CD4-positive, alpha-beta T cell treated with Interleukin-17A for 4 hours (primary cell): ENCODE data around the gene EMC8.
A peak's percentile ranks its signal among the peaks of the same experiment; 100 is the strongest.
"Not testable (repeated sequence)": the region's sequence is repeated elsewhere in the genome, so short reads cannot be mapped to it uniquely, and the experiment has no call there.

Source experiments
- DNase-seq: peaks from one replicate; pipeline ENCODE4 v3.0.0-alpha.2; 2020; ENCODE audit warnings: mixed read lengths

EMC8 gene

DNA sequence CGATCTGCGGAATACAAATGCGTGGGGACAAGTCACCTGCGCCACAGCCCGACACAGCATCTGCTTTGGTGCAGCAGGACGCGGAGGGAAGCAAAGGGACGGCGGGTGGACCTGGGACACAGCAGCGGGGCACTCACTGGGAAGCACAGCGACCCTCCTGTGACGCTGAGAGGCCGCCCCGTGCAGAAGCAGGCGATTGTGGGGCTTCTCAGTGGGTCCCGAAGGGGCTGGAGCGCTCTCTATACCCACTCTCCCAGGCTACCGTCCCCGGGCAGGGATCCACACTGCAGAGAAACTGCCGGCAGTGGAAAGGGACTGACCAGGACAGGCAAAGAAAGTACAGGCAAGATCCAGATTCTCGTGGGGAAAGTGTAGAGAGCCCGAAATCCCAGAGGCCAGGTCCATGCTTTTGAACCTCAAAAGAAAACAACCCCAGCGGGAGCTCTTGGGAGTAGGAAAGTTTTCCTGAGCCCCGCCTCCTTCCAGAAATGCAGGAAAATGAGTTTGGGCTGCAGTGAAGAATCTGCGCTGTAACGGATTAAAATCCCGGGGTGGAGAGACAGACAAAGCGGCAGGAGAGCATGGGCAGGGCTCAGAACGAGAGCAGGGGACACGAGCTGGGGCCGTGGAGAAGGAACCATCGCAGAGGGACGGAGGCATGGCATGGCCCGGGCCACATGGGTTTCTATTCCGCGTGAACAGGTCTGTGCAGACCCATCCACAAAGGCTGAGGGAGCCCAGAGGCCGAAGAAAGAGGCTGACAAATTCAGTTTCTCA, 12.9 kb upstream of the EMC8 start:
- DNase-seq = no peak

- no peak for DNase-seq
Observed at GRCh38 chr16:85810742-85811115, 11.4 kb upstream of the EMC8 start.

DNA sequence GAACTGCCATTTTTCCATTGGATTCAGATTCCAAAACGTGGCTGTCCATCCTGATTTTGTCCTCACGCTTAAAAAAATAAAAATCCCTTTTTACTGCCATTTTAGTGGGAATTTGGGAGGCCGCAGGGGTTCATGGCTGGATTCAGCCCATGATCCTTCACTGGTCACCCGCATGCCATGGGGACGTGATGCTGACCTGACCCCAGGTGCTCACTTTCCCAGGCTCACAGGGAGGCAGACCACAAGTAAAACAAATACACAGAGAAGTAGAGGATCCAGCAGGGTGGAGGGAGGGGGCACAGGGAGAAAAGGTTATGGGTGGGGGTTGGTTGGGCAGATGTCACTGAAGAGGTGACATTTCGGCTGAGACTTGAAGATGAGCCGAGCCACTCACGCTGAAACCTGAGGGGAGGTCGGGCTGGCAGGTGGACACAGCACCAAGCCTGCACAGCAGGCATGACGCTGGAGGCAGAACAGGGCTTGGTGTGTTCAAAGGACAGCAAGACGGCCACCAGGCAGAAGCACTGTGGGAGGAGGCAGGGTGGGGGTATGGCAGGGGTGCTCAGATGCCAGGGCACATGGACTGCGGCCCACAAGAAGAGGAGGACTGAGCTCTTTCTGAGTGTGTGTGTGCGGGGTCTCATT, 10.9 kb upstream of the EMC8 start:
- DNase-seq = no peak

GRCh38 chr16:85809645-85810044, 10.3 kb upstream of the EMC8 start:
- no peak for DNase-seq

GRCh38 chr16:85808926-85809325, 9.6 kb upstream of the EMC8 start:
- no peak for DNase-seq

DNA sequence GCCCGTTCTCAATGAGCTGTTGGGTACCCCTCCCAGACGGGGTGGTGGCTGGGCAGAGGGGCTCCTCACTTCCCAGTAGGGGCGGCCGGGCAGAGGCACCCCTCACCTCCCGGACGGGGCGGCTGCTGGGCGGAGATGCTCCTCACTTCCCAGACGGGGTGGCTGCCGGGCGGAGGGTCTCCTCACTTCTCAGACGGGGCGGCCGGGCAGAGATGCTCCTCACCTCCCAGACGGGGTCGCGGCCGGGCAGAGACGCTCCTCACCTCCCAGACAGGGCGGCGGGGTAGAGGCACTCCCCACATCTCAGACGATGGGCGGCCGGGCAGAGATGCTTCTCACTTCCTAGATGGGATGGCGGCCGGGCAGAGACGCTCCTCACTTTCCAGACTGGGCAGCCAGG, 8.8 kb upstream of the EMC8 start:
- DNase-seq = not testable (repeated sequence)

- not testable (repeated sequence) for DNase-seq
Observed at GRCh38 chr16:85807340-85807739, 8.0 kb upstream of the EMC8 start.

DNA sequence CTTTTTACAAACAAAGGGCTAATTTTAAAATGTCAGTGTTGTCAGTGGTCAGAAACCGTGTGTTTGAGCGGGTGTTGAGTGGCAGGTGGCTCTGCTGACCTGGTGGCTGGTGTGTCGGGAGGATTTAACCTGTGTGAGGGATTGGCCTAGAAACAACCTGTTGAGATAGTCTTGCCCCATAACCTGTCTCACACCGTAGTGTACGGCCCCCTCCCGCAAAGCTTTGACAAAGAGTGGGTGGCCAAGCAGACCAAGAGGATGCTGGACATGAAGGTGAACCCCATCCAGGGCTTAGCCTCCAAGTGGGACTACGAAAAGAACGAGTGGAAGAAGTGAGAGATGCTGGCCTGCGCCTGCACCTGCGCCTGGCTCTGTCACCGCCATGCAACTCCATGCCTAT, 7.2 kb upstream of the EMC8 start:
- DNase-seq = no peak

- DNase-seq = no peak
Observed at GRCh38 chr16:85805442-85806045, 6.2 kb upstream of the EMC8 start.

DNA sequence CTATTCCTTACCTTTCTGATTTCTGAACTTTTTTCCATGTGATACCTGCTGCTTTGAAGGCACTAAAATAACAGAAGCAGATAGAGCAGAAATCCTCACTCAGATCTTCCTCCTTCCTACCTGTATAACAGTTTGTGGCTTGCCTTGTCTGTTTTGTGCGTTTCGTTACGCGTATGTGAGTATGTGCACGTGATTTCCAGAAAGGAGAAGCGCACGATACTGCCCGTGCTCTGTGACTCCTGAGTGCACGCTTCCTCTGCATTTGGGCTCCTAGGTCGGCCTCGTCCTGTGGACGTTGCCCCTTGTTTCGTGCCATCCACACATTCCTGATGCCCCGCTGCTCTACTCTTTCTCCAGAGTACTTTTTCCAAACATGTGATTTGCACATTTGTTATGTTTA, 4.2 kb upstream of the EMC8 start:
- DNase-seq = no peak

GRCh38 chr16:85800321-85800669, 951 bp upstream of the EMC8 start:
- peak; percentile 18 for DNase-seq

DNA sequence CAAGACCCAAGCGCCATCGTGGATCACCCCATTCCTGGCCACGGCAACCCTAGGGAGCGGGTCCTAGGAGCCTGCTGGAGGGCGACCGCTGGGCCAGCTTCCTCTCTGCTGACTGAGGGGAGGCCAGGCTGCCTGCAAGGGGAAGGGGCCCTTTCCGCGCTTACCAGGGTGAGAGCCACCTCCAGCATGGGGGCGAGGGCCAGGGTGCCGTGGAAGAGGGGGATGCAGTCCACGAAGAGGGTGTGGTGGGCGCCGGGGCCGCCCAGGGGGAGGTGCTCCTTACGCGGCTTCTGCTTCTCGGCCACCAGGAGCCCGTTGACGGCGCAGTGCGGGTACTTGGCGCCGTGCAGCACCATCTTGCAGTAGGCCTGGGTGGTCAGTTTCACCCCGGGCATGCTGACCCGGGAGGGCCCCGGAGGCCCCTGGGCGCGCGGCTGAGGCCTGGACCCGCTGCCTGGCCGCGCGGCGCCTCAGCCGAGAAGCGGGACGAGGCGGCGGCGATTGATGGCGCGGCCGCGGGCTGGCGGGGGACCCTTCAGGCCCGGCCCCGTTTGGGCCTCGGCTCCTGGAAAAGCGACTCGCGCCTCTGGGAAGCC, 345 bp downstream of the EMC8 start:
- no peak for DNase-seq

- no peak for DNase-seq
Observed at GRCh38 chr16:85798283-85798776, 1.0 kb downstream of the EMC8 start.

DNA sequence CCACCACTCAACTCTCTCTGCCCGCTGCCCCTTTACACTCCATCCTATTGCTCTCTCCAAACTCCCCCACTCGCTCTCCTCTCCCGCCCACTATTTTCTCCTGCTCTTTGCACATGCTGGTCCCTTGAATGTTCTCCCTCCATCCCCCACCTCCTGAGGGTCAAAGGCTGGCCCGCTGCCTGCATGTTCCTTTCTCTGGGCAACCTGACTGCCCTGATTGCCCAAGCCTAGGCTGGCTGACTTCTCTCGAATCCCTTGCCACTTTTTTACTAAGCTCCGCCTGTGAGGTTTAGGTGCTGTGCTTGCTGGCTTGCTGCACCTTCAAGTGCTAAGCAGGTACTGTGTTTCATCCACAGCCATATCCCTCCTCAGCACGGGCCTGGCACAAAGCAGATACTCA, 2.7 kb downstream of the EMC8 start:
- no peak for DNase-seq

DNA sequence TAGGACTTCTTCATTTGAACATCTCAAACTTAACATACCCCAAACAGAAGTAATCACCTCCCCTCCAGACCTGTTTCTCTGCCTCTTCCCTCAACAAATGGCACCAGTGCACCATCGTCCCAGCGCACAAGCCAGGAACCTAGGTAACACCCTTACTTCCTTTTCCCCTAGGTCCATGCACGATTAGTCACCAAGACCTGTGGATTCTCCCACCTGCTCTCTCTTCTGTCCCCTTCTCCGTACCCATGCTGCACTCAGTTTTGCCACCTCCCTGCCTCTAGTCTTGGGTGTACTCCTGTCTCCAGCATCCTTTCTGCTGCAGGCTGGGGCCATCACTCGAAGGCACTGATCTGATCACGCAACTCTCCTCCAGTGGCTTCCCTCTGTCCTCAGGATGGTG, 3.2 kb downstream of the EMC8 start:
- no peak for DNase-seq

DNA sequence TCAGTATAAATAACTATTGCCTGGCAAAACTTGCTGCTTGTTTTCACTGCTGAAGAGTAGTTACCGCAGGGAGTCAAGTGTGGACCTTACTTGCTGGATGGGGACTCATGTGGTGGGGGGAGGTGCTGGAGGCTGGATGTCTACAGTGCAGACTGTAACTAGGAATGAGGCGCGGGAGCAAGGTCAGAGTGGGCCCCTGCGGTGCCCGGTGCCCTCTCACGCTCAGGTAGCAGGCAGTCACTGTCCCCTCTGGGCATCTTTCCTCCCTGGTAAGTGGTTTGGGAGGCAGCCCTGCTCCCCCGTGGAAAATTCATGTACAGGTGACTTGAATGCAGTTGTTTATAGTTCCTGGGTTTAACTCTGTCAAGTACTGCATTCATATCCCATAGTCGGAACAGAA, 4.6 kb downstream of the EMC8 start:
- DNase-seq = no peak

- no peak for DNase-seq
Observed at GRCh38 chr16:85793662-85794298, 5.6 kb downstream of the EMC8 start.

DNA sequence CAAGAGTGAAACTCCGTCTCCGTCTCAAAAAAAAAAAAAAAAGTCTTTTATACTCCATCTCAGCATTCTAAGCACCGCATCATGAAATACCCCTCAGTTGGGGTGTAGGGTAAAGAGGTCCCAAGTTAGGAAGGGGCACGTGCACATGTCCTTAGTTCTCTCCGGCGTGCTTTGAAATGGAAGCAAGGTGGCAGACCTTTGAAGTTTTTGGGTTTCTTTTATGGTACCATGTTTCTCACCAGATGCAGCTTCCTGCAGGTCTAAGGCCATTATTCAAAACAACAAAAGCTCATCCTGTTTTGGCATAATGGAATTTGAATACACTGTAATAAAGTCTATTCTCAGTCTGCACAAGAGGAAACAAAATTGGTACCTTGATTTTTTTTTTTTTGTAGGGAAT, 9.6 kb downstream of the EMC8 start:
- DNase-seq = no peak

- DNase-seq = no peak
Observed at GRCh38 chr16:85788819-85789218, 10.5 kb downstream of the EMC8 start.

DNA sequence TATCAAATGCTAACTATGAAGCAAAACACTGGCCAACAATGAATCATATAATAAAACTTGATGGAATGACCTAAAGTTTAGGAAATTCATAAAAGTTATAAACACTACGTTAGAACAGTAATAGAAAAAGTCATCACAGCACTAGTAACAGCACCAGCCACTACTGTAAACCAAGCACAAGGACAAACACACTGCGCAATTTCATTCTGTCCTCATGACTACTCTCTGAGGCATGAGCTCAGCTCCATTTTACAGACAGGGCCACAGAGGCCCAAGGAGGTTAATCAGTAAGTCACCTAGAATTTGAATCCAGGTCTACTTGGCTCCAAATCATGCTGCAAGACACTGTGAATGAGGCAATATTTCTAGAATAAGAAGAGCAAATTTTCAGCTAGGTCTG, 13.4 kb downstream of the EMC8 start:
- no peak for DNase-seq

DNA sequence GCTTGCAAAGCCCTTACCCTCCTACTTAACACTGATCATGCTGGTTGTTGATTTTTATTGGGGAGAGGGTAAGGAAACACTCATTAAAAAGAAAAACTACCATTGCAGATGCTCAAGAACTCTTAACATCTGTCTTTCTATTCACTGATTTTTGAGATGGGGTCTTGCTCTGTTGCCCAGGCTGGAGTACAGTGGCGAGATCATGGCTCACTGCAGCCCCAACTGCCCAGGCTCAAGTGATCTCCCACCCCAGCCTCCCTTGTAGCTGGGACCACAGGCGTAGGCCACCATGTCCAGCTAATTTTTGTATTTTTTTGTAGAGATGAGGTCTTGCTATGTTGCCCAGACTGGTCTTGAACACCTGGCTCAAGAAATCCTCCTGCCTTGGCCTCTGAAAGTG, 14.5 kb downstream of the EMC8 start:
- DNase-seq = no peak

- DNase-seq = no peak
Observed at GRCh38 chr16:85783441-85783840, 15.9 kb downstream of the EMC8 start.

DNA sequence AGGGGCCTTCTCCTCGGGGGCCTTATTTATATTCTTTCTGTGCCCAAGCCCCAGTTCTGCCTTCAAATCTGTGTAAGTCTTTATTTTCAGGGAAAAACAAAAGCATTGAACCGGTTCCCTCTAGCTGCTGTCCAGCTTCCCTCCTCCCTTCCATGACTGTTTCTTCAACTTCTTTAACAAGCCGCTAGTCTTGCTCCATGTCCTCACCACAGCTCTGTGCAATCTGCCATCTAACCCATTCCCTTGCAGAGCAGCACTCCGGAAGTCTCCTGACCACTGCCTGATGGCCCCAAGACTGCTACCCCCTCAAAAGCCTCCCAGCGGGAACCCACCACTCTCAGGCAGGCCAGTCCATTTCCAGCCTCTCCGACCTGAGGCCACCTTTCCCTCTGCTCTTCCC, 16.9 kb downstream of the EMC8 start:
- DNase-seq = no peak
